ENCODE results near the gene SMG7.

The SMG7 gene

GRCh38 chr1:183592733-183593132 lies 120.4 kb downstream of the SMG7 start:
- no peak for DNase-seq (ENCODE audit: low read depth)

DNA sequence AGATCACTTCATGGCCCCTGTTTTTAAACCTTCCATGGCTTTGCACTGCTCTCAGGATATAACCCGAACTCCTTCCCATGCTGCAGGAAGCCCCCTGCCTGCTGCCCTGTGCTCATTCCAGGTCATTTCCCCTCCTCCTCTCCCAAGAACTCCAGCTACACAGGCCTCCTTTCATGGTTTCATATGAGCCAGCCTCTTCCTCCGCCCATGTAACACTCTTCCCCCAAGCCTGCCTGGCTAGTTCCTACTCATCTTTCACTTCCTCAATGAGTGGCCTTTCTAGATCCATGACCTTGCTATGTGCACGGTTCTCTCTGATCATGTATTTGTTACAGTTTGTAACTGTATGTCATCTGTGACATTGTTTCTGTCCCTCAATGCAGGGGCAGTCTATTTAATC lies 121.1 kb downstream of the SMG7 start:
- no peak for DNase-seq (ENCODE audit: low read depth)

- no peak for DNase-seq (ENCODE audit: low read depth)
These were observed 123.2 kb downstream of the SMG7 start for GRCh38 chr1:183595537-183595936.

DNA sequence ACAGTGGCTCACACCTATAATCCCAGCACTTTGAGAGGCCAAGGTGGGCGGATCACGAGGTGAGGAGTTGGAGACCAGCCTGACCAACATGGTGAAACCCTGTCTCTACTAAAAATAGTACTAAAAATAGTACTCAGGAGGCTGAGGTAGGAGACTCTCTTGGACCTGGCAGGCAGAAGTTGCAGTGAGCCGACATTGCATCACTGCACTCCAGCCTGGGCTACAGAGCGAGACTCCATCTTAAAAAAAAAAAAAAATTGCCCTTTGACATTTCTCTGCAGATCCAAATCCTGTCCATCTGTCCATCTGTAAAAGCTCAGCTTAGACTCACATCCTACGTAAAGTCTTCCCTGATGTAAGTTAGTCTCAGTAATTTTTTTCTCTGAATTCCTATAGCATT lies 124.2 kb downstream of the SMG7 start:
- DNase-seq (ENCODE audit: low read depth) = no peak

- no peak for DNase-seq (ENCODE audit: low read depth)
These were observed 125.5 kb downstream of the SMG7 start for GRCh38 chr1:183597656-183598347.

- DNase-seq (ENCODE audit: low read depth) = no peak
These were observed 126.1 kb downstream of the SMG7 start for GRCh38 chr1:183598386-183598785.

- DNase-seq (ENCODE audit: low read depth) = peak; percentile 98
These were observed 127.8 kb downstream of the SMG7 start for GRCh38 chr1:183600136-183600535.

DNA sequence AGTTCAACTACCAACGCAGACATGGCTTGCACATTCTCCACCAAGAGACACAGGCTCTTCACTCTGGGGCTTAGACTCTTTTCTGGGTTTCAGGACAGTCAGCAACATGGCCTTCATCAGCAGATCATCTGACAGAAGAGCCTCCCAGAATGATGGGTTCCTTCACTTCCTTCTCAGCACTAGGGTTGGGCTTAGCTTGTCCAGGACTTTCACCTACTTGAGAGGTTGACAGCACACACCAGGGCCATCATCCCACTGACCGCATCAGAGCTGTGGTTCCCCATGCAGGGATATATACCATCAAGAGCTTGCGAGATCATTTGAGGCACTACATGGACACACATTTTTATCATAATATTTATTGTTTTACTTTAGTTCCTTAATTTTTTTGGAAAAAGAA lies 128.3 kb downstream of the SMG7 start:
- DNase-seq (ENCODE audit: low read depth) = no peak

GRCh38 chr1:183602510-183602909 lies 130.2 kb downstream of the SMG7 start:
- DNase-seq (ENCODE audit: low read depth) = no peak

Measured in stromal cell of bone marrow (primary cell).